Right cardiac atrium (tissue), 5 donors: ENCODE measurements around the gene SLC37A1. TPM values are rescaled to one million over a fixed set of nuclear protein-coding genes. Genes with fewer than 3 reads are reported as not detected.

Experiments used
- ATAC-seq, 2 donors: fragments of 200-7000 bp; cut with Tn5 transposase; one replicate each; pipeline versions ENCODE4 v1.8.0 to v1.9.1; 2020; ENCODE audit warnings: moderate library complexity in 2 of 2, mild to moderate bottlenecking in 1 of 2
- DNase-seq, 3 donors: peaks; one replicate each; pipeline ENCODE4 v3.0.0-alpha.2; 2020
- H3K27ac ChIP-seq: one replicate; pipeline ENCODE4 v1.5.1; 2013; ENCODE audit warnings: mild to moderate bottlenecking, low read length, control low read depth, moderate library complexity
- H3K27me3 ChIP-seq: one replicate; pipeline ENCODE4 v1.6.1; 2013; ENCODE audit not compliant: control insufficient read depth, insufficient read depth
- H3K4me1 ChIP-seq: one replicate; pipeline ENCODE4 v1.6.1; 2013; ENCODE audit warnings: low read length; ENCODE audit not compliant: control insufficient read depth, insufficient read depth
- H3K4me3 ChIP-seq: one replicate; pipeline ENCODE4 v1.5.1; 2013; ENCODE audit warnings: low read length, control low read depth
- H3K9me3 ChIP-seq: one replicate; pipeline ENCODE4 v1.6.1; 2013; ENCODE audit warnings: low read length; ENCODE audit not compliant: control insufficient read depth
- WGBS: extraction: QIAGEN DNeasy Blood & Tissue Kit; methylation state at CpG from one replicate; pipeline ENCODE4 v1.1.7; 2013; 5-methylcytosine and 5-hydroxymethylcytosine counted together
- intact Hi-C, 4 donors: fragments of 100-400 bp; cut with DNase I; formaldehyde crosslinking; loops; one replicate each; pipeline versions ENCODE4 v1.11.0 to v1.14.0; 2022 to 2023
- polyA plus RNA-seq: library from polyadenylated mRNA; stranded (reverse); fragments of 200-250 nt; gene quantifications from one replicate; pipeline ENCODE4 v1.2.3, GENCODE V29; 2013
- total RNA-seq, 4 donors: library from RNA; stranded (reverse); fragmentation: NEBNext Ultra II Directional; extraction: Animal tissue kit (Norgen Biotek cat#: 25700); gene quantifications; one replicate each; pipeline ENCODE4 v1.2.1, GENCODE V29; 2021
- donor health status: healthy with polysubstance abuse.
- donor health status: DM: no; HTN: yes; CAD: no.
- donor health status: DM: no; HTN: no; CAD: no.
- donor health status: DM: no; HTN: yes; CAD: no; lungs with severe emphysema.
- donor health status: DM: yes; HTN: yes; CAD: no.

Gene SLC37A1
- total and polyA plus RNA-seq, 5 donors = 1.9 to 2.9 (median 2.9) TPM

DNA sequence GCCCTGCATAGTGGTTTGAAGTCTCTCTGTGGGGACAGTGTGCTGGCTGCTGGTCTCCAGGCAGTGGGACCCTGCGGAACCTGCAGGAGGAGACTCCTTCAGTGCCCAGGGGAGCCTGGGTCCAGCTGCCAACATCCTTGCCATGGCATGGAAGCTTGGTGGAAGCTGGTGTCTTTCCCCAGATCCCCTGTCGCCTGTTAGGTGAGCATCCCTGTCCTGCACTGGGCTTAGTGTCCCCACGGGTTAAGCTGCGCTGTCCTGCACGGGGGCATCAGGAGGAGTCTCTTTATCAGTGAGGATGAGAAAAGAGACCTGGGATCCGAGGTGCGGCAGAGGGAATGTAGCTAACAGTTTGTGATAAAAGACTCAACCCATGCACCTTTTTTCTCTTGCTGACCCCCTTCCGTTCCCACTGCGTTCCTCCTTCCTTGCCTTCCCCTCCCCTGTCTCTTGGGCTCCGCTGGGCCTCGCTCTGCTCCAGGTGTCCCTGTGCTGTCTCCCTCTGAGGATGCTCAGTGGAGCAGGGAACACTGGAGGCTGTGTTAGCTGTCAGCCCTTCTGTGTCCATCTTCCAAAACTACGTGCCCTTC, 59.3 kb downstream of the SLC37A1 start:
- intact Hi-C loops = no loop called here
- no peak overlapping the region for H3K27ac ChIP-seq
- no peaks in the 10 kb centered on the region for H3K9me3 ChIP-seq
- DNase-seq = peak in 1 of 3 donors; percentile 24
- H3K4me3 ChIP-seq = no peak overlapping the region
- 89% methylated on average over 12 of the region's 12 CpGs for WGBS
- H3K27me3 ChIP-seq = no peaks in the 10 kb centered on the region
- no peak for ATAC-seq
- no peaks in the 10 kb centered on the region for H3K4me1 ChIP-seq

DNA sequence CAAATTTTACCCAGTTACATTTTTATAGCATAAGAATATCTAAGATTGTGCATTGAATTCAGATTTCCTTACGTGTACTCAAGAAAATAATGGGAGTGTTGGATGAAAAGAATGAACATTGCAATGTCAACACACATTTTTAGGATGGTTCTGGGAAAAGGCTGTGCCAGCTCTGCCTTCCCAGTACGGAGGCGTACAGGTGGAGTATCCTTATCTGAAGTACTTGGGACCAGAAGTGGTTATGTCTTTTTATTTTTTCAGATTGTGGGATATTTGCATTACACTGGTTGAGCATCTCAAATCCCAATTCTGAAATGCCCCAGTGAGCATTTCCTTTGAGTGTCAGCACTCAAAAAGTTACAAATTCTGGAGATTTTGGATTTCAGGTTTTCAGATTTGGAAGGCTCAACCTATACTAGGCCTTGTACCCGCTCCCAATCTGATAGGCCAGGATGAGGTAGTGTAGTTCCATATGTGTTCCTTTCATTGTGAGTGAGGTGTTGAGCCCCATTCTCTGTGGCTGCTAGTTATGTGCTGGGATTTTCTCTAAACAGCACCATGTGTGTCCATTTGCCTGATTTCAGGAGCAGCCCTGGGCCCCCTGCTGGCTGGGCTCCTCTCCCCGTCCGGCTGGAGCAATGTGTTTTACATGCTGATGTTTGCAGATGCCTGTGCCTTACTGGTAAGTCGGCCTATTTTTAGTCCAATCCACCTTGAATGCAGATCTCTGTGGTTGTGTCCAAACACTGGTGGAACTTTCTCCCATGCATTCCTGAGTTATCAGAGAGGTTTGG, 60.8 kb downstream of the SLC37A1 start:
- WGBS = 79% methylated on average over 7 of the region's 7 CpGs
- H3K9me3 ChIP-seq = no peaks in the 10 kb centered on the region
- H3K4me1 ChIP-seq = no peaks in the 10 kb centered on the region
- intact Hi-C loops = no loop called here
- ATAC-seq (no peak), DNase-seq (peak in 1 of 3 donors; percentile 35)
- H3K27me3 ChIP-seq = no peaks in the 10 kb centered on the region
- no peak overlapping the region for H3K27ac ChIP-seq
- H3K4me3 ChIP-seq = no peak overlapping the region

DNA sequence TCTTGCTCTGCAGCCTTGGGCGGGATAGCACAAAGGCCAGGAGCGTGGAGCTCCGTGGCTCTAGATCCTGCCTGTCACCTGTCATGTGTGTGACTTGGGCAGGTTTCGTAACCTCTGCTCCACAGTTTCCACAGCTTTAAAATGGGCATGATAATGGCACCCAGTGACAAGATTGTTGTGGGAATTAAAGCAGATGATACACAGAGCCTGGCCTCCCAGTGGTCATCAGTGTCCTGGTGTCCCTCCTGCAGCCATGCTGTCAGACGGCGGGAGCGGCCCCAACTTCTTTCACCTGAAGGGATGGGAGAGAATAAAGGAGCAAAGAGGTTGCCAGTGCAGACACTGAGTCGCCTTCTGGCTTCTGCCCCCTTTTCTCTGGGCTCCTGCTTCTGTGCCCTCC, 61.5 kb downstream of the SLC37A1 start:
- Histone ChIP-seq H3K9me3 (no peaks in the 10 kb centered on the region), H3K27ac (no peak overlapping the region), H3K4me3 (no peak overlapping the region), H3K27me3 (no peaks in the 10 kb centered on the region), H3K4me1 (no peaks in the 10 kb centered on the region)
- 93% methylated on average over 8 of the region's 8 CpGs for WGBS
- DNase-seq (peak in 1 of 3 donors; percentile 29), ATAC-seq (no peak)
- intact Hi-C loops = no loop called here

DNA sequence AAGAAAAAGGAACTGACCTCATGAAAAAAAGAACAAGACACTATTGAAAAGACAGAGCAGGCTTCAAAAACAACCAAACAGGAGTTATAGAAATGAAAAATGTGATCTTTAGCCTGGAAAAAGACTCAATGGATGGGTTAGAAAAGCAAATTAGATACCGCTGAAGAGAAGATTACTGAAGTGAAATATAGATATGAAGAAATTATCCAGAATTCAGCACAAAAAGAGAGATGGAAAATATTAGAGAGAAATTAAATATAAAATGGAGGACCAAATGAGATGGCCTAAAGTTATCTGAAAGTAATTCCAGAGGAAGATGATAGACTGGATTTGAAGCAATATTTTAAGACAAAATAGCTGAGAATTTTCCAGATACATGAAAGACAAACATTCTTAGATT, 63.0 kb downstream of the SLC37A1 start:
- Histone ChIP-seq H3K27me3 (no peaks in the 10 kb centered on the region), H3K4me1 (no peaks in the 10 kb centered on the region), H3K9me3 (no peaks in the 10 kb centered on the region), H3K27ac (no peak overlapping the region), H3K4me3 (no peak overlapping the region)
- intact Hi-C loops = no loop called here
- ATAC-seq (no peak), DNase-seq (no peak)
- 97% methylated on average over 1 of the region's 1 CpG for WGBS

DNA sequence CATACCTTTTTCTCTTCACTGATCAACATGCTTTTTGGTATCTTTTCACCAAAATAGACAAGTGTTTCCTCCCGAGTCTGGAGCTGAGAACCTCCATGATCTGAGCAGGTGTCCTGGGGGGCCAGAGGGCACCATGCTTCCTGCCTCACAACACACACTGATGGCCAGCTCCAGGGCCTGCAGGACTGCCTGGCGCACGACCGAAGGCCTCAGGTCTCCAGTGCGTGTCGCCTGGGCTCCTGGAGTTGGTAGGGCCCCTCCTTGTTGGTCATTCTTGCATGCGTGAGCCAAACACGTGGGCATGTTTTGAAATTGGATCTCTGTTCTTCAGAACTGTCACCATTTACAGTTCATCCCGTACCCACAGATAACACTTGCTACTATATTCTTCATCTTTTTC, 64.4 kb downstream of the SLC37A1 start:
- Histone ChIP-seq H3K27me3 (no peaks in the 10 kb centered on the region), H3K4me1 (no peaks in the 10 kb centered on the region), H3K4me3 (no peak overlapping the region), H3K9me3 (no peaks in the 10 kb centered on the region), H3K27ac (no peak overlapping the region)
- ATAC-seq (no peak), DNase-seq (no peak)
- intact Hi-C loops = no loop called here
- 94% methylated on average over 9 of the region's 9 CpGs for WGBS

DNA sequence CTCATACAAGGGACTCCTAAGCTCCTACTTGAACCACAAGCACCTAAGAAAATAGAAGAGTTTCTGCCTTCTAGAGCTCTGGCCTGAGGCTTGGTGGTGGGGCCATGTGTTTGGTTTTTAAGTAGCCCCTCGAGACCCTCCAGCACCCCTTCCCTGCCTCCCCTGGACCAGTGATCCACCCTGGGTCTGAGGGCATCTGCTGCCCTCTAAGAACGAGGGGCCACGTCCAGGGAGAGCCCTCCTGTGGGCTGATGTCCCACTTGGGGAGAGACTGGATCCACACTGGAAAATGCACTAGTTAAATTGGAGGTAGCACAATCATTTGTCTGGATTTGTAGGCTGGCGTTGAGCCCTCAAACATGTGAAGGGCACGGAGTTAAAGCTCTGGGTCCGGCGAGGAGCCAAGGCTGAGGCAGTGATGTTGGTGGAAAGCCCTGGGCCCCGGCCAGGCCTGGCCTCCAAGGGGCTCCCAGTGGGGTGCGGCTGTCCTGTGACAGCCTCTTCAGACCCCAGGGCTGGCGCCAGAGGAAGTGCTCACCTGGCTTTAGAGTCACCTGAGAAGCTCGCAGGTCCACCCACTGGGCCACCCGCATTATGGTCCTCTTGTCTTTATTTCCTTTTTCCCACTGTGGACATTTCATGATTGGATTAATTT, 65.2 kb downstream of the SLC37A1 start:
- ATAC-seq = peak in 1 of 2 donors; percentile 20
- no peaks in the 10 kb centered on the region for H3K9me3 ChIP-seq
- no peak for DNase-seq
- H3K4me3 ChIP-seq = no peak overlapping the region
- H3K27me3 ChIP-seq = no peaks in the 10 kb centered on the region
- 86% methylated on average over 12 of the region's 12 CpGs for WGBS
- intact Hi-C loops = no loop called here
- H3K27ac ChIP-seq = no peak overlapping the region
- H3K4me1 ChIP-seq = no peaks in the 10 kb centered on the region

DNA sequence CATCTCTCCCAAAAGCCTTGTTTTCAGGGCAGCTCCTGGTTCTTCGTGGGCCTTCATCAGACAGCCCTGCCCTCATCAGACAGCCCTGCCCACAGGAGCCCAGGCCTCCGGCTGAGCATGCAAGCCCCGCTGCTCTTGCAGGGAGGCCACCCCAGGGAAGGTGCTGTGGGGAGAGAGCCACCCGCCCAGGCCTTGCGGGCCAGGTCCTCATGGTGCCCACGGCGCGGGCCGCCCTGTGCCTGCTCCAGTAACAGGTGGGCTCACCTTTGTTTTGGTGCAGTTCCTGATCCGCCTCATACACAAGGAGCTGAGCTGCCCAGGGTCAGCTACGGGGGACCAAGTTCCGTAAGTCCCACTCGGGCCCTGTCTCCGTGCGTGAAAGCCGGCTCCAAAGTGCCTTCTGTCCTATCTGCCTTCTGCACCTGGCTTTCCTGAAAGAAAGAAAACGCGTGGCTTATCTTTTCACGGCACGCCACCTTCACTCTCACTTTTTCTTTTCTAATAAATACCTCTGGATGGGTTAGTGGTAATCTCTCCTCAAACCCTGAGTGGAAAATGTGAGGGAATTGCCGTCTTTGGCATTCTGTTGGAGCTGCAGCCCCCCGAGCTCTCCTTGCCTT, 65.9 kb downstream of the SLC37A1 start:
- H3K4me3 ChIP-seq = no peak overlapping the region
- H3K27ac ChIP-seq = no peak overlapping the region
- DNase-seq (no peak), ATAC-seq (no peak)
- H3K9me3 ChIP-seq = no peaks in the 10 kb centered on the region
- no peaks in the 10 kb centered on the region for H3K27me3 ChIP-seq
- intact Hi-C loops = no loop called here
- no peaks in the 10 kb centered on the region for H3K4me1 ChIP-seq
- WGBS = 87% methylated on average over 22 of the region's 22 CpGs

DNA sequence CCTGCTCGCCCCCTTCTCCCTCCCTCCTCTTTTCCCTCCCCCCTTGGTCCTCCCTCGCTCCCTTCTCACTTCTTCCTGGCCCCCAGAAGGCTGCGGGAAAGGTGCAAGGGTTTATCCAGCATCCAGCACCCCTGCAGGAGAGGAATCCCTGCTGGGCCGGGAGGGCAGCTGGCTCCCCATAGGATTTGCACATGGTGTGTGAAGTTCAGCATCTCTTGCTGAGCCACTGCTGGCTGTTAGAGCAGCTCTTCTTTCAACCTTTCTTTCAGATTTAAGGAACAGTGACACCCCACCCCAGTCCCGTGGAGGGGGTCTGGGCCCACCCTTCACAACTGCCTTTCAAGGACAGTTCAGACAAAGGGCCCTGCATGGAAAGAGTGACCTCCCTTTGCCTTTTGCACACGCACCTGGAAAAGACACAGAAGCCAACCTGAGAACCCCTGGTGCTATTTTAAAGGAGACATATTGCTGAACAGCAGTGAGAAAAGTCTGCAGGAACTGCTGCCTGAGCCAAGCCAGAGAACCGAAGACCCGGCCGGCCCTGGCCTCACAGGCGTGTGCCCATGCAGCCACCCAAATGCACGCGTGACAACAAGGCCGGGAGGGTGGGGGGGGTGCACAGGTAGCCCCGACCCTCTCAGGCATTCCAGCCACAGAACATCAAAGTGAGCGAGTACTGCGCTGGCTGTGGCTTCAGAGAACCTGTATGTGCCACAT, 66.6 kb downstream of the SLC37A1 start:
- no peak overlapping the region for H3K4me3 ChIP-seq
- WGBS = 82% methylated on average over 16 of the region's 16 CpGs
- intact Hi-C loops = no loop called here
- H3K27me3 ChIP-seq = no peaks in the 10 kb centered on the region
- H3K4me1 ChIP-seq = no peaks in the 10 kb centered on the region
- H3K9me3 ChIP-seq = no peaks in the 10 kb centered on the region
- ATAC-seq (no peak), DNase-seq (no peak)
- no peak overlapping the region for H3K27ac ChIP-seq

DNA sequence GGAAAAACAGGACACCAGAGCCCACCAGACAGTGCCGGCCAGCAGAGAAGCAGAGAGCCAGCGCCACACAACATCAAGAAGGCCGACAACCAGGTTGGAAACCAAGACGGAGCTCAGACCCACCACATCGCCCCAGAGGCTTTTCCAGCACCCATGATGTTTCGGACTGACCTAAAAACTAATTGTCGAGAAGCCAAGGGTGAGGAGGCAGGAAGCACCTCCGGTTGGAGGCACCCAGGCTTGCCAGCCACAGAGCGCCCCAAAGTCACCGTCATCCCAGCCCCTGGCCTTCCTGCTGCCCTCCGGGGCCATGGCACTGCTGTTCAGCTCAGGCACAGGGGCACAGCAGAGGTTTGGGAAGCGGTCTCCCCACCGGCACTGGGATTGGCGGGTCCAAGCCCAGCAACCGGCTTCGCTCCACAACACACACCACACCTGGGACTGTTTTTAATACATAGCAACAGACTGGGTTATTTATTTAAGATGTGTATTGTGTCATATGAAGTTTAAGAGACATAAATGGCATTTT, 67.2 kb downstream of the SLC37A1 start:
- H3K4me1 ChIP-seq = no peaks in the 10 kb centered on the region
- H3K27me3 ChIP-seq = no peaks in the 10 kb centered on the region
- H3K27ac ChIP-seq = no peak overlapping the region
- no peaks in the 10 kb centered on the region for H3K9me3 ChIP-seq
- intact Hi-C loops = no loop called here
- DNase-seq (peak in 1 of 3 donors; percentile 32), ATAC-seq (no peak)
- 91% methylated on average over 16 of the region's 16 CpGs for WGBS
- H3K4me3 ChIP-seq = no peak overlapping the region

DNA sequence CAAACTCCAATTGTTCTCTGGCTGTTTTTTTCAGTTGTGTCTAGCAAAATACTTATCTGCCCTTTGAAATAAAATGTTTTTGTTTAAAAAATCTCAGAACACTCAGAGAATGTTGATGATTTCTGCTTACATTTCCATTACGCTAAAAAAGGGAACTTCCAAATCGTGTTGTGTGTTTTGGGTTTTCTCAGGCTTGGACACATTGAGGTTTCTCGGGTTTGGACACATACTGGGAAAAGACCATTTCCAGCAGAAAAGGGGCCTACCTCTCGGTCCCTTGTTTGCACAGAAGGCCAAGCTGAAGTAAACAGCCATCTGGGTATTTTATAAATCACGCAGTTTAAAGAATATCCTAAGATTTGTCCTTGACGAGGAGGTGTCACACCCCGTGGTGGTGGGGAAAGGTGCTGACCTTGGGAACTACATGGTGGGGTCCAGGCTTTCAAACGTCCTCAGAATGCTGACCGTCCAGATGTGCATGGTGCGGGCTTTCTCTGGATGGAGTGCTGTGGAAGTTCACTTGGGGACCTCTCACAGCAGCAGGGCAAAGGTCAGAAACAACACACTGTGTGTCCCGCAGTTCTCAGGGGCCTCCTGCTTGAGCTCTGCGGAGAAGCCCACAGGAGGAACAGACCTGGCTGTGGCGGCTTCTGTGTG, 67.8 kb downstream of the SLC37A1 start:
- Histone ChIP-seq H3K27me3 (no peaks in the 10 kb centered on the region), H3K9me3 (no peaks in the 10 kb centered on the region), H3K4me3 (no peak overlapping the region), H3K27ac (no peak overlapping the region), H3K4me1 (no peaks in the 10 kb centered on the region)
- intact Hi-C loops = no loop called here
- WGBS = 84% methylated on average over 13 of the region's 13 CpGs
- DNase-seq = peak in 1 of 3 donors; percentile 29
- no peak for ATAC-seq
